K562 (cell line): ENCODE data around the gene CCDC167.

Experiments
- GTF2A2 ChIP-seq: IDR thresholded peaks from 2 replicates; pipeline ENCODE4 v1.6.1; 2016; ENCODE audit warnings: mild to moderate bottlenecking, missing genetic modification characterization, missing compliant biosample characterization
- ZBTB1 ChIP-seq: sonication (generic); formaldehyde crosslinking; IDR thresholded peaks from 2 replicates; pipeline ENCODE4 v1.8.1; 2023; ENCODE audit warnings: missing genetic modification reagents, low read depth, mild to moderate bottlenecking, borderline replicate concordance
- ZNF324 ChIP-seq: fragments of 250-450 bp; sonication (Bioruptor Pico); IDR thresholded peaks from 2 replicates; pipeline ENCODE4 v1.4.0; 2020; ENCODE audit warnings: mild to moderate bottlenecking

GRCh38 chr6:37549154-37549553, 49.5 kb upstream of the CCDC167 start:
- no peak for TF ChIP-seq ZNF324 (CRISPR knock-in tag)
- TF ChIP-seq GTF2A2, result no peak
- TF ChIP-seq ZBTB1 (CRISPR knock-in tag), result no peak
